ENCODE results near the gene OSBPL10.

DNA sequence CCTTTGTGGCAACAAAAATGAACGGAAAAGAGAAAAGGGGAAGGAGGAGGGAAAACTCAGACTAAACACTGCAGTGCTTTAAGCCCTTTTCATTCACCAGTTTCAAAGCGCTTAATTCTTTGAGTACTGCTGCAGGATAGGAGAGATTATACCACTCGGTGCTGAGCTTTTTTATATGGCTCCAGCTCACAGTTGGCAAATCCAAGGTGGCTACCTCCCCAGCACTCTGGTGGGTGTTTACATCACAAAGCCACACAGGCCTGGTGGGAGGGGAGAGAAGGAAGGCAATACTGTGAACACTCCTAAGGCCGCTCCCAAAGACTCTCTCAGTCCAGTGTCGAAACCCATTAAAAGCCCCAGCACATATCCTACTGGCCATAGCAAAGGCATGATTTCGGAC is 256.9 kb downstream of the OSBPL10 start:
- TF ChIP-seq POLR2AphosphoS5 (IDR thresholded peaks at IDR 0.05), result no peak
- no peak for TF ChIP-seq CTCF (IDR thresholded peaks at IDR 0.05)
- TF ChIP-seq POLR2A (IDR thresholded peaks at IDR 0.05), result no peak
- no peak for TF ChIP-seq EP300 (IDR thresholded peaks at IDR 0.05)

All from stomach (tissue), 4 donors.